Stimulated activated CD8-positive, alpha-beta memory T cell treated with anti-CD3 and anti-CD28 coated beads, Interleukin-15, amount 100 ng/mL, for 24 hours (primary cell): ENCODE measurements around the gene SUCO.
"Not testable (repeated sequence)": the region's sequence is repeated elsewhere in the genome, so short reads cannot be mapped to it uniquely, and the experiment has no call there.

ENCODE experiments used
- DNase-seq: peaks from one replicate; pipeline ENCODE4 v3.0.0-alpha.2; 2020; ENCODE audit warnings: low read depth

The SUCO gene, protein sequence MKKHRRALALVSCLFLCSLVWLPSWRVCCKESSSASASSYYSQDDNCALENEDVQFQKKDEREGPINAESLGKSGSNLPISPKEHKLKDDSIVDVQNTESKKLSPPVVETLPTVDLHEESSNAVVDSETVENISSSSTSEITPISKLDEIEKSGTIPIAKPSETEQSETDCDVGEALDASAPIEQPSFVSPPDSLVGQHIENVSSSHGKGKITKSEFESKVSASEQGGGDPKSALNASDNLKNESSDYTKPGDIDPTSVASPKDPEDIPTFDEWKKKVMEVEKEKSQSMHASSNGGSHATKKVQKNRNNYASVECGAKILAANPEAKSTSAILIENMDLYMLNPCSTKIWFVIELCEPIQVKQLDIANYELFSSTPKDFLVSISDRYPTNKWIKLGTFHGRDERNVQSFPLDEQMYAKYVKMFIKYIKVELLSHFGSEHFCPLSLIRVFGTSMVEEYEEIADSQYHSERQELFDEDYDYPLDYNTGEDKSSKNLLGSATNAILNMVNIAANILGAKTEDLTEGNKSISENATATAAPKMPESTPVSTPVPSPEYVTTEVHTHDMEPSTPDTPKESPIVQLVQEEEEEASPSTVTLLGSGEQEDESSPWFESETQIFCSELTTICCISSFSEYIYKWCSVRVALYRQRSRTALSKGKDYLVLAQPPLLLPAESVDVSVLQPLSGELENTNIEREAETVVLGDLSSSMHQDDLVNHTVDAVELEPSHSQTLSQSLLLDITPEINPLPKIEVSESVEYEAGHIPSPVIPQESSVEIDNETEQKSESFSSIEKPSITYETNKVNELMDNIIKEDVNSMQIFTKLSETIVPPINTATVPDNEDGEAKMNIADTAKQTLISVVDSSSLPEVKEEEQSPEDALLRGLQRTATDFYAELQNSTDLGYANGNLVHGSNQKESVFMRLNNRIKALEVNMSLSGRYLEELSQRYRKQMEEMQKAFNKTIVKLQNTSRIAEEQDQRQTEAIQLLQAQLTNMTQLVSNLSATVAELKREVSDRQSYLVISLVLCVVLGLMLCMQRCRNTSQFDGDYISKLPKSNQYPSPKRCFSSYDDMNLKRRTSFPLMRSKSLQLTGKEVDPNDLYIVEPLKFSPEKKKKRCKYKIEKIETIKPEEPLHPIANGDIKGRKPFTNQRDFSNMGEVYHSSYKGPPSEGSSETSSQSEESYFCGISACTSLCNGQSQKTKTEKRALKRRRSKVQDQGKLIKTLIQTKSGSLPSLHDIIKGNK (N-terminal part only)

GRCh38 chr1:172532700-172533512 lies at the start of gene SUCO:
Gene SUCO (plus strand): TSS chr1:172533150. CDS start chr1:172533436, 286 bp downstream.
- peak; percentile 99 for DNase-seq

GRCh38 chr1:172483448-172483847 lies 49.5 kb upstream of the SUCO start:
- DNase-seq = no peak

DNA sequence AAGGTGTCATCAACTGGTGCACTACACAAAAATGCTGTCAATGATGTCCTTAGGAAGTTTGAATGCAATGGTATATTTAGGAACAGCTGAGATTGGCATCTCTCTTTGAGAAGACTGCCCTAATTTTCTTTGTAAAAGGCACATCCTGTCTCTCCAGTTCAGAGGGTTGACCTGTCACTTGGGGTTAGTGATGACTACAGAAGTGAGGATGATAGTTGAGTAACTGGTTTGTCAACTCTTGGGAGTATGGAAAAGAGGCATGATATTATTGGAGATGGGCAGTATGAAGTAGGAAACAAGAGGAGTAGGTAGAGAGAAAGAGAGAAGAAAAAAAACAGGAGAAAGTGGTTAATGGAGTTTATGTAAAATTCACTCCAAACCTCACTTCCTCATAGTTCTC lies 48.7 kb upstream of the SUCO start:
- no peak for DNase-seq

DNA sequence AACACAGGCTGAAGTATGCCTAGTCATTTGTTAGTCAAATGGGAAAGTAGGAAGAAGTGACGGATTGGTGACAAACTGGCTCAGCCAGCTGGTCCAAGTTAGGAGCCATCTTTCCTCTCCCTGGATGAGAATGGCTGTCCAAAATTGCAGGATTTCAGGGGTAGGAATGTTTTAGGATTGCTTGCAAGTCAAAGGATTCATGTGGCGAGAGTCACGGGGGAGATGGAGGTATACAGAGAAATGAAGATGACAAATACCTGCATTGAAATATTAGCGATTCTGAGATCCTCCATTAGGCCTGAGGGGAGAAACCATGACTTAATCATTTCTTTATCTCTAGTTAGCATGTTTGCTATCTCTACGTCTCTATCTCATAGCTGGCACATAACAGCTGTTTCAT lies 47.3 kb upstream of the SUCO start:
- no peak for DNase-seq

DNA sequence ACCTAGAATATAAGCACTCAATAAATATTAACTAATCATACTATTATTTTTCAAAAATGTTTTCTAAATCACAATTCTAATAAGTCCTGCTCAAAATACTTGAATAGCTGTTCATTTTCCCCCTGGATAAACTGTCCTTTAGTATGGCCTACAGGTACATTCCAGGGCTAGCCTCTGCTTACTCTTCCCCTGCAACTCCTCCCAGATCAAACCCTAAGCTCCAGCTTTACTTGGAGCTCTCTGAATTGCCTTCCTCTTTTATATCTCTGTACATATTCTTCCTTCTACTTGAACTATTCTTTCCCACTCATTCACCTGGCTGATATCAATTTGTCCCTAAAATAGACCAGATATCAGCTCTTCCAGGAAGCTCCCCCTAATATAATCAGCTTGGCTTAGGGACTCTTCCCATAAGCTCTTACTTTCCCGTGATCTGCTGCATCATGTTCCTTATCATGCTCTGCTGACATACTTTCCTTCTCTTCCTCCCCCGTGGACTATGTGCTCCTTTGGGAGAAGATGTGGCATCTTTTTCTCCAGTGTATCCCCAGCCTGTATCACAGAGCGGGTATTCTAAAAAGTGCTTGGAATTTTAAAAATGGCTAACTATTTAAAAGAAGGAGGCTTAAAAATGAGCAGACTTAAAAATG lies 46.0 kb upstream of the SUCO start:
- no peak for DNase-seq

DNA sequence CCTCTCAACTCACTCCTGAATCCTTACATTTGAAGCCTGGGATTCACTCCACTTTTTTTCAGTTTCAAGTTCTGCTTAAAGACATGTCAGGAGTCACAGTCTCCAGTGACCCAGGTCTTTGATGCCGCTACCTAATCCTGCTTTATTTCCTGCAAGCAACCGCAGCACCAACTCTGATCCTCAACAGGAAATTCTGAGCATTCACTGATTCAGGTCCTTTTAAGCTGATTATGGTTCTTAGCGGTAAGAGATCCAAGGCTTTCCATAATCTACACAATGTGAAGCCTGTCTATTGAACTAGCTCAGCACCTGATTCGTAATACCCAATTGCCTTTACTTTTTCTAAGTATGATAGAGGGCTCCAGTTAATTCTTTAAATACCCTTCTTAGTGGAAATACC lies 45.4 kb upstream of the SUCO start:
- DNase-seq = no peak

DNA sequence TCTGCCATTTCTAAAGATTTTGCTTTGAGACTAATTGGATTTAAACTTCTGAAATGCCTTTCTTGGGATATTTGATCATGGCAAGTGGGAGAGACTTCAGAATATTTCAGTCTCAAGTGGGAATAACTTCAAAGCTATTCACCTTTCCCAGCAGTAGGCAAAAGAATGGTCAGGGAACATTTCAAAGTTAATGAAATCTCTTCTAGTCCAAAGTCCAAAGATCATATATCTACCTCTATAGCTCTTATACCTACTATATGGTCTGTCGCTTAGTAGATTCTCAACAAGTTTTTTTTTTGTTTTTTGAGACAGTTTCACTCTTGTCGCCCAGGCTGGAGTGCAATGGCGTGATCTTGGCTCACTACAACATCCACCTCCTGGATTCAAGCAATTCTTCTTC lies 44.6 kb upstream of the SUCO start:
- DNase-seq = no peak

DNA sequence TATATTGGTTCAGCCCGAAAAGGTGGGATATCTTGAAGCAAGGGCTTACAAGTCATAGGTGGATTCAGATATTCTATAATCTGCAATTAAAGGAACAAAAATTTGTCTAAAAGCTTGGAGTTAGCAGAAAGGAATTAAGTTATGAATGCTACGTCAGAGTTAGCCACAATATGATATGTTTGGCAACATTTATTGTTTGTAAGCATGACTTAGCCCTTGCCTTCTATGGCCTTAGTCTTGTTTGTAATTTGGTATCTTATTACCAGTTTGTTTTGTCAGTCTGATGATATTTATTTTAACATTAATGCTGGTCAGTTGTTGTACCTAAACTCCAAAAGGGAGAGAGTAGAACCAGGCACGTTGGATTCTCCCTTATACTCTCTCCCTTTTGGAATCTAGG lies 43.1 kb upstream of the SUCO start:
- no peak for DNase-seq

GRCh38 chr1:172492421-172492820 lies 40.5 kb upstream of the SUCO start:
- no peak for DNase-seq

DNA sequence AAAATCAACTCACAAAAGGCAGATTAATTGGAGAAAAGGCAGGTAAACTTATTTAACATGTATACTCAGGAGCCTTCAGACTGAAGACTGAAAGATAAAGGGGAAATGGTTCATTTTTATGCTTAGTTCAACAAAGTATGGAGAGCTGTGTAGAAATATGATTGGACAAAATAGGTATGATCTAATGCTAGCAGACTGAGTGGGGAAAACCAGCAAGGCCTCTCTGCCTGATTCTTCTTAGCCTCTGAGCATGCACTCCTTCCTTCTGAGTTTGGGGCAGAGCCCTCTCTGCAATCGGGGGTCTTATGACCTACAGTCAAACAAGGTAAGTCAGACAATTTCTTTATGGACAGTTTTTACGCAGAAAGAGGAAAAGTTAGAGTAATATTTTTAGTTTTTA lies 38.8 kb upstream of the SUCO start:
- DNase-seq = no peak

GRCh38 chr1:172496127-172496526 lies 36.8 kb upstream of the SUCO start:
- not testable (repeated sequence) for DNase-seq

- no peak for DNase-seq
Observed at GRCh38 chr1:172496678-172497077, 36.3 kb upstream of the SUCO start.

- no peak for DNase-seq
Observed at GRCh38 chr1:172497230-172497629, 35.7 kb upstream of the SUCO start.

GRCh38 chr1:172498857-172499256 lies 34.1 kb upstream of the SUCO start:
- DNase-seq = no peak

DNA sequence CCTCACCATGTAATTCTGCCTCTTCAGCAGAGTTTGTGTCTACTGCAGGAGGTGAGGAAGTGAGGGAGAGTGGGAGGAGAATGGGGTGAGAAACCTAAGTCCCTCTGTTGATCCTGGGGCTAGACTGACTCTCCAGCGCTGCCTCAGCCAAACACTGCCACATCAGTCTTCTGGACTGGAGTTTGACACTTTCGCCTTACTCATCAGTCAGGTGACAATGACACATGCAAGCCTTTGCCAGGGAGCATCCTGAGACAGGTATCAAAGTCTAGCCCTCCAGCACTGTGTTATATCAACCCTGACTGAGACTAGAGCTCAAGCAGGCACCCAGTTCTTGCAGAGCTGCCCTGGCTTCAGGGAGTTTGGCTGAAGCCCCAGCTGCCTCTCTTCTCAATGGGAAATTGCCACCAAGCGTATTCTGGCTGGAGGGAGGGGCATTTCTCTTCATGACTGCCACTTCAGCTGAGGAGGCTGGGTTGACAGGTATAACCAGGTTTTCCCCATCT lies 33.3 kb upstream of the SUCO start:
- no peak for DNase-seq

GRCh38 chr1:172500207-172500606 lies 32.7 kb upstream of the SUCO start:
- no peak for DNase-seq

- no peak for DNase-seq
Observed at GRCh38 chr1:172507741-172508140, 25.2 kb upstream of the SUCO start.

DNA sequence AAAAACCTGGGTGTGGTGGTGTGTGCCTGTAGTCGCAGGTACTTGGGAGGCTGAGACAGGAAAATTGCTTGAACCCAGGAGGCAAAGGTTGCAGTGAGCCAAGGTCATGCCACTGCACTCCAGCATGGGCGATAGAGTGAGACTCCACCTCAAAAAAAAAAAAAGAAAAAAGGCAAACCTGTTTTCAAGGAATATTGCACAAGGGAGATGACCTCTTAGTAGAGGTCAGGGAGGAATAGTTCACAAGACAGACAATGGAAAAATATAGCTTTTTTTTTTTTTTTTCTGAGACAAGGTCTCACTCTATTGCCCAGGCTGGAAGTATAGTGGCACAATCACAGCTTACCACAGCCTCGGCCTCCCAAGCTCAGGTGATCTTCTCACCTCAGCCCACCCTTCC lies 22.5 kb upstream of the SUCO start:
- DNase-seq = no peak

- no peak for DNase-seq
Observed at GRCh38 chr1:172512591-172512990, 20.4 kb upstream of the SUCO start.

DNA sequence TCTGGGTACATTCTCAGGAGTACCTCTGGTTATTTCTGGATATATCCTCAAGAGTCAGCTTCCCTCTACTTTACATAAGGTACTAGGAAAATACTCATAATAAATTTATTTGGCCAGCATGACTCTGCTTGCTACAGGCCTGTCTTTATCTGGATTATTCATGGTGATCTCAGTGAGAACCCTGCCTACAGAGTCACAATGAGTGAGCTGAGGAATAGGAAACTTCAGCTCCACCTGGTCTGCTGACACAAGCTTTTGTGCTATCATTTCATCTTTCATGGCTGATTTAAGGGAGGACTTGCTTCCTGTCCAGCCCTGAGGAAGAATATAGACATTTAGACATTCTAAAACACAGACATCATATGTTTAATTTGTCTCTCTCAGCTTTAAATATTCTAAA lies 19.5 kb upstream of the SUCO start:
- DNase-seq = no peak

- no peak for DNase-seq
Observed at GRCh38 chr1:172514108-172514507, 18.8 kb upstream of the SUCO start.
